NCI-H1417 treated with DMSO at 0.1 percent for 48 hours (cell line): ENCODE measurements around the gene VEGFB.

Experiments
- DNase-seq: peaks from one replicate; lab custom pipeline; 2025; lab: John Stamatoyannopoulos, UW

The VEGFB gene

DNA sequence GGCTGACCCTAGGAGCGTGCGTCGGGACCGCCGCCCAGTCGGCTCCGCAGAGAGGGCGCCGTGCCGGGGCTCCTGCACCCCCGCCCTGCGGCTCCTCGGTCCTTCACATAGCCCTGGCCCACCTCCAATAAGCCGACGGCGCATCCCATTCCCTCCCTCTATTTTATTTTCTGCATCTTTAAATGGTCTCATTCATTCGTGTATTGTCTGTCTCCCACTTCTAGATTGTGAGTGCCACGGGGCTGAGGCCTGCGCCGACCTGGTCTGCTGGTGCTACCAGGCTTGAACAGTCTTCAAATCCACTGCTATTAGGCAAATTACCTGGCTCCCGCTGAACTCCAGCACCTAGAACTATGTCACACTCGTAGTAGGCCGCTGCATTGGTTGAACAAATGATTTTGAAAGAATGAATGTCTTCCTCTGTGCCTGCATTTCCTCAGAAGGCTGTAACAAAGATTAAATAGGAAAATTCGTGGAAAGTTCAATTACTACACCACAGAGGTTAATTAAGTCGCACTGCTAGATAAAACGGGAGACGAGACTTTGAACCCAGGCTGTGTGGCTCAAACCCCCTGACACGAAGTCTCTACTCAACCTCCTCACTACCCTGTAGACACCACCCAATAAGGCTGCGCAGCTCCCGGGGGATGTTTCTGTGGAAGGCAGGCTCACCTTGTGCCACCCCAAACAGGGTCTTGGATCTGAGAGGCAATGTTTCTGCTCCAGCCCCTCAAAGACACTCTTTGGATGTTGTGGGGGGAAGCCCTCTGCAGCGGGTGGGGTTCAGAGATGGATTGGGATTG lies 13.5 kb downstream of the VEGFB start:
- no peak for DNase-seq

DNA sequence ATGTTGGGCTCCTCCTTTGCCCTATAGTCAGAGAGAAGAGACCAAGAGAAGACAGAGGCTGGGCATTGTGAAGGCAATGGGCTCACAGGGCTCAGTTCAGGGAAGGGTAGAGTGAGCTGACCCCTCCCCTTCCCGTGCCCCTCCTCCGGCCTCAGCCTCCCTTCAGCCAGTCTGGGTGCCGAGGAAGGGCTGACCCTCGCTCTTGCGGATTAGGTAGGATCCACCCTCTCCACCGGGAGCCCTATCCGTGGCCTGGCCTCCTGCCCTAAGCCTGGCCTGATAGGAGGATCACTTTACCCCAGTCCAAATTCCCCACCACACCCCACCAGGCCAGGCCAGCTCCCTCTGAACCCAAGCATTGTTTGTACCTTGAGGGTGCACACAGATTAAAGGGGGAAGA lies 14.2 kb downstream of the VEGFB start:
- no peak for DNase-seq

DNA sequence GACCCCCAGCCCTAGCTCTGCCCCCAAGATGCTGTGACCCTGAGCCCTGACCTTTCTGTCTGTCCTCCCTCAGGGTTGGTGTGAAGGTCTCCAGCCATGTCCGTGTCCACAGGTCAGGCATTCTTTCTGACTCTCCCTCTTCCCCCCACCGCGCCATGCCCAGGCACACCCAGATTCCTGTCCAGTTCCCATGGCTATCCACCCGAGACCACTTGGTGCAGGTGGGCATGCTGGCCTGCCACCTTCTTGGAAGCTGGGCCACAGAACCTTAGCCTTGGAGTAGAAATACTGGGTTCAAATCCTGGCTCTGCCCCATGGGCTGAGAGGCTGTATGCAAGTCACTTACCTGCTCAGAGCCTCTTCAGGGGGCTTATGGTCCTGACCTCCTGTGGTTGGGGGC lies 14.7 kb downstream of the VEGFB start:
- no peak for DNase-seq

DNA sequence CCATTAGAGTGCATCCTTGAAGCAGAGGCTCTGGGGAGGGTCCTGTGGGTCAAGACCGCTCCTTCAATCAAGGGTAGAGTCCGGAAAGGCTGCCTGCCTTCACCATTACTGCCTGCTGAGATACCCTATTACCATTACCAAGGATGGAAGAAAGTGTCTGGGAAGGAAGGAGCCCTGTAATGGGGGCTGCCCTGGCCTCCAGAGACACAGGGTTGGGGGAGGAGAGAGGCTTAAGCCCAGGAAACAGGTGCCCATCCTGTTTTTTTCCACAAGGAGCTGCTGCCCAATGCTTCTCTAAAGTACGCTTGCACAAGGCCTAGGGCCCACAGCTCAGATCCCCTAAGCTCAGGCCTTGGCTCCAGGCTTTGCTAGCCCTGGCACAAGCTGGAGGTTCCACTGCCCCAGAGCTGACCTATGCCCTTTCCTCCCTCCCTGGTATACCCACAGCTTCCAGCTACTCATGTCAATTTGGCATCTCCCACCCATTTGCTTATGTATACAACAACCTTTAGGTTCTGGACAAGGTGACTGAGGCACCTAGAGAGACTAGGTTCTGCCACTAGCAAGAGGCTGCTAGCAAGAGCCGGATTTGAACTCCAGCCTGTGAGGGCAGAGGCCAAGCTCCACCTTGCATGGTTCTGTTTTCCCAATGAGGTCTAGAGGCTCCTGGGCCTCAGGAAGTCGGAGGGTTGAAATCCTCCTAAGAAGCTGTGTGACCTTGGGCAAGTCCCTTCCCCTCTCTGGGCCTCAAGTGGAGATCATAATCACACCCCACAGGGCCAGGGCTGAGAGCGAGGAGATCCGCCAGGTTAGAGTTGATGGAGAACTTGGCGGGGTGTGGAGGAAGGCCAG lies 15.4 kb downstream of the VEGFB start:
- DNase-seq = no peak

DNA sequence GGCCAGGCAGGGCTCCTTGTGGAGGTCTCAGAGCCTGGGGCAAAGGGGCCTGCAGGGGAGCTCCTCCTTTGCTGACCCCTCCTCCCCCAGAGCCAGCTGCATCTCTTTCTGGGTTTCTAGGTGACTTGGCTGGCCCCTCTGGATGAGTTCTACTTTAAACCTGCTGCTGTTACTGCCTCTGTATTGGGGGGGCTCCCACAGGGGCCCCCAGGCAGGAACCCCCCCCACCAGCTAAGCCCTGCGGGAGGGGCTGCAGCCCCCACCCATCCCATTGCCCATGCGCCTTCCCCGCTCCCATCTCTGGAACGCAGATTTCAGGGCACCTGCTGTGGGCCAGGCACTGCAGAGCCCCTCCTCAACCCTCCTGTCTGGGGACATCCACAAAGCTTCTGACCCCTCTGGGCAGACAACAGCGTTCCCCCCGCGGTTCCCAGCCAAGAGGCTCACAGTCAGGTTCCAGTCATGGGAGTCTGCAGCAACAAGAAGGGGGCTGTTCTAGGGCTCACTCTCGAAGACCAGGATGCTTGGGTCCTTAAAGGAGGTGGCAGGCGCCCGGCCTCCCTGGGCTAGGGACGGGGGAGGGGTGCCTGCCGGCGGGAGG lies 16.1 kb downstream of the VEGFB start:
- no peak for DNase-seq

DNA sequence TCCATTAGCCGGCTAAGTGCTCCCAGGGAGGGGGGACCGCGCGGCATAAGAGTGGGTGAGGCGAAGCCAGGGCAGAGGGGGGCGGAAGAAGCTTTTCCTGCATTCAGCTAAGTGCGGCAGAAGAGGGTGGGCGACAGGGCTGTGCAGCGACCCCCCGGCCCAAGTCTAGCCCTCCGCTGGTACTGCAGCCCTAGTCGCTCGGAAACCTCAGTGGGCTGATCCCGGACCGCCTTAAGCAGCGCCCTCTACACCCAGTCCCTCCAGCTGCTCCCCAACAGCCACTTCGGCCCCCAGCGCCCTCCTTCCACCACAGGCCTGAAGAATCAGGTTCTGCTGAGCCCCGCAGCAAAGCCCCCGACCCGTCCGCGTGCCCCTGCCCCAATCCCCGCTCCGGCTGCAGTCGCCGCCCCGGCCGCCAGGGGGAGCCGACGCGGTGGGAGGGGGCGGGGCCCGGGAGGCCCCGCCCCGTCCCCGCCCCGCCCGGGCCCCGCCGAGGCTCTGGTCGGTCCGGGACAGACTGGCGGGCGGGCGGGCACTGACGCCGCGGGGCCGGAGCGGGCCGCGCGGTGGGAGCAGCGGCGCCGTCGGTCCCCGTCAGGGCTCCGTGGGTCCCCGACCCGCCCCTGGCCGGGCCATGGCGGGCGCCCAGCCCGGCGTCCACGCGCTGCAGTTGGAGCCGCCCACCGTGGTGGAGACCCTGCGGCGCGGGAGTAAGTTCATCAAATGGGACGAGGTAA lies 16.8 kb downstream of the VEGFB start, which contains the start of gene PLCB3:
Gene PLCB3, plus strand, starts transcription at position 515 of the 737 bp plus-strand sequence. Its CDS starts 120 bp downstream, at position 635.
- DNase-seq = no peak

DNA sequence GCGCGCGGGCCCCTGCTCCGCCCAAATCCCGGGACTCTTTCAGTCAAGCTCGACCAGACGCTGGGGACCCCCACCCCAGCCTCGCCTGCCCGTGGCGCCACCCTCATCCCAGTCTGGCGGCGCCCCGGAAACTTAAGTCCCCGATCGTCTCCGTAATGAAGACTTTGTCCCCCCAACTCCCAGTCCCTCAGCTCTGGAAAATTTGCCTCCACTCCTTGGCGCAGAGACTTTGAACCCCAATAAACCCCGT lies 17.3 kb downstream of the VEGFB start:
- no peak for DNase-seq

DNA sequence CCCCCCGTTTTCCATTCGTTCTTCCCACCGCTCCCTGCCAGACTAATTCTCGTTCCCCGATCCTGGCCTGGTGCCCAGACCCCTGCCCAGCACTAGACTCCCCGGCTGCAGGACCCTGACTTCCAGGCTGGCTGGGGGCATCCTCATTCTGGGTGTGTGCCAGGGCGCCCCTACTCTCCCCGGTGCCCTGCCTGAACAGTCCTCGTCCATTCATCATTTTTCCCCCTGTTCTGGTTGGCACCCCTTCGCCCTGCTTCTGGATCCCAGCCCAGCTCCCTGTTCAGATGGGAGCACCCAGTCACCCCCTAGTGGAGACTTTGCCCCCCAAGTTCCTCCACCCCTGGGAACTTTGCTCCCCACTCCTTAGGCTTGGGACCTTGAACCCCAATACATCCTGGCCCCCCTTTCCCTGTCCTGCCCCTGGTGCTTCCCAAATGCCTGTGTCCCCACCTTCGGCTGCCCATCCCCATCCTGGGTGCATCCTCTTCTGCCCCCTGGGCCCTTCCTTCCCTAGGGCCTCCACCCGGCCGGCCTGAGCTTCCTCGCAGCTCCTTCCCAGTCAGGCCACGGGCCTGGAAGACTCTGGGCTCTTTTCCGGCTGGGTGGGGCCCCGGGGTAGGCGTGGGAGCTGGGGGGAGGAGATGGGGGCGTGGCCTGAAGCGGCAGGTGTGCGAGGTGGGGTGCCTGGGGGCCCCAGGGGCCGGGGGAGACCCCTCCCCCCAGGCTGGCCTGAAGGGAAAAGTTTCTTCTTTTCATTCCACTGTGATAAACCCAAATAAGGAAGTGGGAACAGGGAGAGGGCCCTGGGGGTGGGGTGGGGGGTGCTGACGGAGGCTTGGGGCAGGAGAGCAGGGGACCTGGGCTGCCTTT lies 17.9 kb downstream of the VEGFB start:
- no peak for DNase-seq

DNA sequence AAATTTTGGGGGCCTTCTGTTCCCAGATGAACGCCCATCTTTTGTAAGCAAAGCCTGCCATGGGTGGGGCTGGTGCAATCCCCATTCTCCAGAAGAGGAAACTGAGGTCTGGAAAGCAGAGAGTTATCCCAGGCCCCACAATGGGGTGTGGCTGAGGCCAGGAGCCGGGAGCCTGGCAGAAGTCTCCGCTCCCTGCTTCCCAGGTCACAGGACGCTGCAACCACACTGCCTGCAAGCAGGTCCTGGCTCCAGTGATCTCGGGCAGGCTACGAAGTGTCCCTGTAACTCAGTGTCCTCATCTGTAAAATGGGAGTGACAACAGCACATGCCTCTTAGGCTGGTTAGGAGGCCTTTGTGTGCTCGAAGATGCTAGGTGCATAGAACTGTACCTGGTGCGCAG lies 18.7 kb downstream of the VEGFB start:
- no peak for DNase-seq

DNA sequence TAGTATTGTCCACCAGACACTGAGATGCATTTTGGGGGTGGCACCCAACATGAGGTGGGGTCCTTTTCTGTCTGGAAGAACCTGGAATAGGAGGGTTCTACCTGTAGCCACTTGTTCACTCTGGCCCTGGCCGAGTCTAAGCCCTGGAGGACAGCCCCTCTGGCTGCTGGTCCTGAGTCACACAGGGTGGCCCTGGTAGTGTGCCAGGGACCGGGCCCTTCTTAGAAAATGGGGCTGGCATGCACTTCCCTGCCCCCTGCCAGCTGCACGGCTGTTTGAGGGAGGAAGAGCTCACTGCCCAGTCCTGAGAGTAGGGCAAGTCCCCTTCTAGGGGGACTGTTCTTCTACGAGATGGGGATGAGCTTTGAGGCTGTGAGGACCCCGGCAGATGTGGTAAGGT lies 19.1 kb downstream of the VEGFB start:
- no peak for DNase-seq

DNA sequence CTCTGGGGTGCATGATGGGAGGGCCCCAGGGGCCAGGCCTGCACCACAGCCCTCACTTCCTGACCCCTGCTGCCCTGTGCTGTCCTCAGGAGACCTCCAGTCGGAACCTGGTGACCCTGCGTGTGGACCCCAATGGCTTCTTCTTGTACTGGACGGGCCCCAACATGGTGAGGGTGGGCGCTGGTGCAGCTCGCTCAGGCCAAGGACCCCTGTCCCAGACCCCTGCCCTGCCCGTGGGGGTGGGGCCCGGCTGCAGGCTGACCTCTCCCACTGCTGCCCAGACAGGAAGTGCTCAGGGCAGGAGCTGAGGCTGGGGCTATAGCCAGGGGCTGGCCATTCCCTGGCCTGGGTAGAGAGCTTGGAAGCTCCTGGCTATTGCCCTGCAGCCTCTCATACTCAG lies 19.9 kb downstream of the VEGFB start:
- DNase-seq = no peak

DNA sequence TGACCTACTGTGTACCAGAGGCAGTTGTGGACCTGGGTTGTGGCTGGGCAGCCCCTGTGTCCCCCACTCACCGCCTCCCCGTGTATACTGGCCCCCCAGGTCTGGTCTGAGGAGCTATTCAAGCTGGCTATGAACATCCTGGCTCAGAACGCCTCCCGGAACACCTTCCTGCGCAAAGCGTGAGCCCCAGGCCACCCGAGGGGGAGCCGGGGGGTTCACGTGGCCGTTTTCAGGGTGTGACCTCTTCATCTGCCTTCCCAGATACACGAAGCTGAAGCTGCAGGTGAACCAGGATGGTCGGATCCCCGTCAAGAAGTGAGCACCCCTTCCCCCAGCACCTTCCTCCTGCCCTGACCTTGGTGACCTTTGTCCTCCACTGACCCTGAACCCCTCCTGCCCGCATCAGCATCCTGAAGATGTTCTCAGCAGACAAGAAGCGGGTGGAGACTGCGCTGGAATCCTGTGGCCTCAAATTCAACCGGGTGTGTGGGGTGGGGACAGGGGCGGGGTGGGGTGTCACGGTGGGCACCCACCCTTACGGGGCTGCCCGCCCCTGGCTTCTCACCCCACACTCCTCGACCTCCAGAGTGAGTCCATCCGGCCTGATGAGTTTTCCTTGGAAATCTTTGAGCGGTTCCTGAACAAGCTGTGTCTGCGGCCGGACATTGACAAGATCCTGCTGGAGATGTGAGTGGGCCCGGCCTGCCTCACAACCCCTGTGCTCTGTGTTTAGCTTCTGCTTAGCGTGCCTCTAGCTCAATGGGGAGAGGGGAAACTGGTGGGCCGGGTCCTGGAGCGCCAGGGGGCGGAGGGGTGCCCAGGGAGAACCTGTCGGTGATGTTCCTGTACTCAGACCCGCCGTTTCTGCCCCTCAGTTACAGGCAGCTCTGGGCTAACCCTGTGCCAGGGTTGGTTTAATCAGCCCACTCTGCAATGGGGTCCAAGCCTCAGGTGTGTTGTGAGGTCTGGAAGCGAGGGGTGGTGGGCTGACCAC lies 21.0 kb downstream of the VEGFB start:
- no peak for DNase-seq

DNA sequence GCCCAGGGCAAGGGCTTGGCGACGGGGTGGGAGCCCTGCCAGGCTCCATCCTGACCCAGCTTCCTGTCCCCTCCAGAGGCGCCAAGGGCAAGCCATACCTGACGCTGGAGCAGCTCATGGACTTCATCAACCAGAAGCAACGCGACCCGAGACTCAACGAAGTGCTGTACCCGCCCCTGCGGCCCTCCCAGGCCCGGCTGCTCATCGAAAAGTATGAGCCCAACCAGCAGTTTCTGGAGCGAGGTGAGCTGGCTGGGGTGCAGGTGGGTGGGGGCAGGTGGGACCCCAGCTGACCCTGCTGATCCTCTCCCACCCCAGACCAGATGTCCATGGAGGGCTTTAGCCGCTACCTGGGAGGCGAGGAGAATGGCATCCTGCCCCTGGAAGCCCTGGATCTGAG lies 21.9 kb downstream of the VEGFB start:
- no peak for DNase-seq

DNA sequence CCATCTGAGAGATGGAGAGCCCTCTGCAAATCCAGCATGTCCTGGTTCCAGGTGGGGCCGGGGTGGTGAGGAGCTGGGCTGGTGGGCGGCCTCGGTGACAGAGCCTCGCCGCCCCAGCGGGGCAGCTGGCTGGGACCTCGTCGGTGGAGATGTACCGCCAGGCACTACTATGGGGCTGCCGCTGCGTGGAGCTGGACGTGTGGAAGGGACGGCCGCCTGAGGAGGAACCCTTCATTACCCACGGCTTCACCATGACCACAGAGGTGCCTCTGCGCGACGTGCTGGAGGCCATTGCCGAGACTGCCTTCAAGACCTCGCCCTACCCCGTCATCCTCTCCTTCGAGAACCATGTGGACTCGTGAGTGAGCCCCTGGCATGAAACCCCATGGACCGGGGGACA lies 24.0 kb downstream of the VEGFB start:
- DNase-seq = no peak

DNA sequence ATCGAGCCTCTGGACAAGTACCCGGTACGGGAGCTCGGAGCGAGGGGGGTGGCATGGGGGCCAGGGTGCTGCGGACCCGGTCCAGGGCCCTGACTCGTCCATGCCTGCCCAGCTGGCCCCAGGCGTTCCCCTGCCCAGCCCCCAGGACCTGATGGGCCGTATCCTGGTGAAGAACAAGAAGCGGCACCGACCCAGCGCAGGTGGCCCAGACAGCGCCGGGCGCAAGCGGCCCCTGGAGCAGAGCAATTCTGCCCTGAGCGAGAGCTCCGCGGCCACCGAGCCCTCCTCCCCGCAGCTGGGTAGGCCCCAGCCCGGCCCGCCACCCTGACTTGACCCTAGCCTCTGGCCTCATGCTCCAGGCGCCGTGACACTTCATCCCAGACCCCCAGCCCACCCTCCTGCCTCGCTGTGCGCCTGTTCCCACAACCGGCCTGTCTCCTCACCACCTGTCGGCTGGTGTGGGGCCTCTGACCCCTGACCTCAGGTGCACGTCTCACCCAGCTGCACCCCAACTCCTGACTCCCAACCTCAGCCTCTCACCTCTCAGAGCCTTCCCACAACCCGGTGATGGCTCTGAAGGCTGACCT lies 24.7 kb downstream of the VEGFB start:
- DNase-seq = no peak

DNA sequence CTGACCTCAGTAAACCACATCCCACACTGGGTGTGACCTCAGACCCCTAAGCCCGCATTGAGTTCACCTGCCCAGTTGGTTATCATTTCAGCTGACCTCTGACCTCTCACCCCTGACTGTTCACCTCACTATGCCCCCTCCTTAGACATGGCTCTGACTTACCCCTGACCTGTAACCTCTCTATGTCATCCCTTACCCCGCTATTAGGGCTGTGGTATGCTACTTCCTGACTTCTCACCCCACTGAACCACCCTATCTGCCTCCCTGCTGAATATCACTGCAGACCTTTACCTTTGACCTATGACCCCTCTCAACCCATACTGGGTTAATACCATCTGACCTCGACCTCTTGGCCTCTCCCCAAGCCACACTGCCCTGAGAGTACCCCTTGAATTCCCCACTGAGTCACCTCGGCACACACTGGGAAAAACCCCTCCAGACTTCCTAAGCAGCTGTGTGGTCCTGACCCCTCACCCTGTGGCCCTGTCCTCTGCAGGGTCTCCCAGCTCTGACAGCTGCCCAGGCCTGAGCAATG lies 25.2 kb downstream of the VEGFB start:
- no peak for DNase-seq

DNA sequence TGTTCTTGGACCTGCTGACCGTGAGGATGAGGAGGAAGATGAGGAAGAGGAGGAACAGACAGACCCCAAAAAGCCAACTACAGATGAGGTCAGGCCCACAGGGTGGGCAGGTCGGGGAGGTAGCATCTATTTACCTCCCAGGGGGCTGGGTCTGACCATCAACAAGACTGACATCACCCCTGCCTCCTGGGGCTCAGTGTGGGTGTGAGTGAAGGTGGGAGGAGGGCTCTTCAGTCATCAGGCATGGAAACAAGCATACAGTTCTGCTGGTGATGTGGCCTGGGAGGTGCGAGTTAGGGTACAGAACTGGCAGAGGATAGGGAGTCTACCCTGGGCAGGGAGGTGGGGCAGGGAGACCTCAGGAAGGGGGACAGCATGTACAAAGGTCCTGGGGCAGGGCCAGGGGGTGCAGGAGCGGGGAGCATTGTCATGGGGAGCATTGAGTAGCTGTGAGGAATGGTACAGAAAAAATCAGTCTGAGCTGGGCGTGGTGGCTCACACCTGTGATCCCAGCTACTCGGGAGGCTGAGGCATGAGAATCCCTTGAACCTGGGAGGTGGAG lies 25.8 kb downstream of the VEGFB start:
- DNase-seq = no peak

DNA sequence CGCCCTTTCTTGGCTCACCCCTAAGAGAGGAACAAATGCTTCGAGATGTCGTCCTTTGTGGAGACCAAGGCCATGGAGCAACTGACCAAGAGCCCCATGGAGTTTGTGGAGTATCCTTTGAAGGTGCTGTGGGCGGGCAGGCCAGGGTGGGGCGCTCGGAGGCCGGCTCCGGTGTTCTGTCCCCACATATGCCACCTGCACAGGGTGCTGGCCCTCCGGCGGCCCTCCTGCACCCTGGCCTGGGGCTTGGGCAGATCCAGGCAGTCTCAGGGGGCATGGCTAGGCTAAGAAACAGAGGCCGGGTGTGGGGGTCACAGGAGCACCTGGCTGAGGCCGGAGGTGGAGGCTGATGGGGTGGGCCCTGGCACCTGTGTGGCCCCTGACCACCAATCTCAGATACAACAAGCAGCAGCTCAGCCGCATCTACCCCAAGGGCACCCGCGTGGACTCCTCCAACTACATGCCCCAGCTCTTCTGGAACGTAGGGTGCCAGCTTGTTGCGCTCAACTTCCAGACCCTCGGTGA lies 27.2 kb downstream of the VEGFB start:
- no peak for DNase-seq
